K562 (cell line): ENCODE results near the gene TPX2. TPM values are rescaled to one million over a fixed set of nuclear protein-coding genes. Genes with fewer than 3 reads are reported as not detected.

Experiments used
- ADNP ChIP-seq: fragments of 200-800 bp; sonication (Bioruptor generic); IDR thresholded peaks from 2 replicates; pipeline ENCODE4 v1.6.1; 2016; ENCODE audit warnings: missing genetic modification characterization, missing compliant biosample characterization
- ARID4B ChIP-seq: sonication (generic); formaldehyde crosslinking; IDR thresholded peaks from 2 replicates; pipeline ENCODE4 v1.8.0; 2022; ENCODE audit warnings: mild to moderate bottlenecking, missing genetic modification reagents
- CBX1 ChIP-seq: sonication (generic); IDR thresholded peaks from 2 replicates; pipeline ENCODE4 v1.6.1; 2016; ENCODE audit warnings: antibody characterized with exemption, low read depth, mild to moderate bottlenecking
- CC2D1A ChIP-seq: fragments of 450-650 bp; IDR thresholded peaks from 2 replicates; pipeline ENCODE4 v1.6.1; 2017; ENCODE audit warnings: mild to moderate bottlenecking
- CHD2 ChIP-seq: IDR thresholded peaks from 2 replicates; pipeline ENCODE4 v1.6.1; 2011; ENCODE audit warnings: low read depth, low read length
- GATAD2A ChIP-seq: fragments of 450-650 bp; IDR thresholded peaks from 2 replicates; pipeline ENCODE4 v1.6.1; 2017
- MAFG ChIP-seq: fragments of 450-650 bp; conservative IDR thresholded peaks from 2 replicates; pipeline ENCODE4 v1.6.1; 2016; ENCODE audit warnings: missing genetic modification characterization, missing compliant biosample characterization
- MCM5 ChIP-seq: fragments of 450-650 bp; IDR thresholded peaks from 2 replicates; pipeline ENCODE4 v1.6.1; 2016; ENCODE audit warnings: low read depth
- NR2F6 ChIP-seq: fragments of 450-650 bp; formaldehyde crosslinking; IDR thresholded peaks from 2 replicates; pipeline ENCODE4 v1.4.0; 2020; ENCODE audit warnings: mild to moderate bottlenecking
- PURB ChIP-seq: sonication (generic); formaldehyde crosslinking; IDR thresholded peaks from 2 replicates; pipeline ENCODE4 v1.9.0; 2021; ENCODE audit warnings: low read depth, mild to moderate bottlenecking, missing genetic modification reagents
- RBM25 ChIP-seq: fragments of 200-400 bp; formaldehyde crosslinking; IDR thresholded peaks from 2 replicates; pipeline ENCODE4 v1.6.1; 2018; ENCODE audit warnings: low read length, low read depth, moderate library complexity; ENCODE audit not compliant: severe bottlenecking
- SIN3A ChIP-seq, 2 experiments: fragments of 150-350 bp in 1 of 2; IDR thresholded peaks; 2 replicates each; pipeline ENCODE4 v1.6.1; 2011 to 2016; ENCODE audit warnings: borderline replicate concordance in 2 of 2, low read depth in 2 of 2, low read length in 2 of 2, mild to moderate bottlenecking in 2 of 2, moderate library complexity in 2 of 2; ENCODE audit not compliant: control insufficient read depth in 1 of 2
- TBL1XR1 ChIP-seq, 2 experiments: IDR thresholded peaks; 2 replicates each; pipeline ENCODE4 v1.6.1; 2012; ENCODE audit warnings: improper control_type of control experiment in 2 of 2, low read length in 2 of 2, mild to moderate bottlenecking in 1 of 2
- TCF15 ChIP-seq: fragments of 250-450 bp; sonication (Bioruptor Pico); IDR thresholded peaks from 2 replicates; pipeline ENCODE4 v1.8.0; 2022; ENCODE audit warnings: moderate library complexity, mild to moderate bottlenecking, inconsistent platforms
- THAP12 ChIP-seq: fragments of 250-450 bp; sonication (Bioruptor Pico); IDR thresholded peaks from 2 replicates; pipeline ENCODE4 v1.9.0; 2021; ENCODE audit warnings: mild to moderate bottlenecking, inconsistent platforms
- ZBTB33 ChIP-seq: sonication (generic); formaldehyde crosslinking; IDR thresholded peaks from 2 replicates; pipeline ENCODE4 v1.8.1; 2023; ENCODE audit warnings: mild to moderate bottlenecking, missing genetic modification reagents
- ZFP1 ChIP-seq: fragments of 450-650 bp; formaldehyde crosslinking; IDR thresholded peaks from 2 replicates; pipeline ENCODE4 v1.4.0; 2020; ENCODE audit warnings: mild to moderate bottlenecking, mixed read lengths
- ZFP30 ChIP-seq: fragments of 250-450 bp; sonication (Bioruptor Pico); IDR thresholded peaks from 2 replicates; pipeline ENCODE4 v1.8.0; 2022; ENCODE audit warnings: moderate library complexity, mild to moderate bottlenecking, inconsistent platforms, borderline replicate concordance
- ZNF224 ChIP-seq: sonication (generic); formaldehyde crosslinking; IDR thresholded peaks from 2 replicates; pipeline ENCODE4 v1.8.0; 2022; ENCODE audit warnings: mild to moderate bottlenecking, missing genetic modification reagents
- ZNF584 ChIP-seq: fragments of 200-800 bp; sonication (Bioruptor generic); IDR thresholded peaks from 2 replicates; pipeline ENCODE4 v1.6.1; 2016; ENCODE audit warnings: low read depth, mild to moderate bottlenecking, missing genetic modification characterization, missing compliant biosample characterization
- ZNF695 ChIP-seq: fragments of 450-650 bp; formaldehyde crosslinking; IDR thresholded peaks from 2 replicates; pipeline ENCODE4 v1.4.0; 2020; ENCODE audit warnings: mild to moderate bottlenecking, moderate library complexity
- polyA plus RNA-seq, 8 experiments: library from polyadenylated mRNA; depleted of rRNA in 4 of 8; stranded (reverse) in 5 of 8; unstranded in 3 of 8; fragments of >200 nt; fragmentation: Nextera tagmentation in 2 of 8; fragmentation: Illumina TruSeq in 1 of 8; extraction: Ambion mirVana in 2 of 8; extraction: Trizol in 1 of 8; gene quantifications; 2 replicates each; pipeline versions ENCODE4 v1.2.1 to v1.2.3, GENCODE V29; 2011 to 2014; ENCODE audit warnings: inconsistent platforms in 1 of 8, missing spikeins in 1 of 8
- total RNA-seq, 7 experiments: library from RNA; depleted of rRNA in 6 of 7; stranded (reverse); fragments of >200 nt in 6 of 7; fragmentation: Illumina TruSeq in 2 of 7; extraction: Trizol in 2 of 7; gene quantifications; 2 replicates each; pipeline versions ENCODE4 v1.2.1 to v1.2.3, GENCODE V29; 2011 to 2021; ENCODE audit warnings: low replicate concordance in 1 of 7

The TPX2 gene
- total and polyA plus RNA-seq, 9 of the 15 experiments (the other 6 are each of a cell fraction or from before 2014, with no cell fraction given): 48.0 to 241 (median 133) TPM

- TF ChIP-seq TCF15 (CRISPR knock-in tag): no peak
- peak; percentile 90 for TF ChIP-seq ADNP
- TF ChIP-seq THAP12 (CRISPR knock-in tag): no peak
- no peak for TF ChIP-seq SIN3A (IDR thresholded peaks at IDR 0.05; ENCODE audit: borderline replicate concordance in 2 of 2, control insufficient read depth in 1 of 2, low read depth in 2 of 2, low read length in 2 of 2)
- TF ChIP-seq GATAD2A: no peak
- TF ChIP-seq ZNF224 (CRISPR knock-in tag): no peak
- no peak for TF ChIP-seq ZNF584 (CRISPR knock-in tag)
- TF ChIP-seq MAFG (tag): no peak
- no peak for TF ChIP-seq ZBTB33
- TF ChIP-seq CHD2: no peak
- no peak for TF ChIP-seq TBL1XR1 (IDR thresholded peaks at IDR 0.05; ENCODE audit: low read length in 2 of 2)
- no peak for TF ChIP-seq ZFP1 (CRISPR knock-in tag)
- TF ChIP-seq CC2D1A: 0 out of 2 replicates have a peak, but pooled peaks have one; percentile 13
- peak; percentile 91 for TF ChIP-seq RBM25
- no peak for TF ChIP-seq MCM5
- peak; percentile 44; the same call in 1 of the 2 replicates for TF ChIP-seq CBX1
- TF ChIP-seq PURB (CRISPR knock-in tag): no peak
- no peak for TF ChIP-seq ARID4B (CRISPR knock-in tag)
- no peak for TF ChIP-seq ZFP30 (CRISPR knock-in tag)
- TF ChIP-seq ZNF695 (CRISPR knock-in tag): no peak
- no peak for TF ChIP-seq NR2F6
Measured at GRCh38 chr20:31831211-31831610, 92.1 kb downstream of the TPX2 start (continued).
